Measurements from ENCODE around the gene MPP2.

GRCh38 chr17:43877451-43878155, 29.7 kb downstream of the MPP2 start:
- TF ChIP-seq CTCF (IDR thresholded peaks at IDR 0.05; ENCODE audit: low read length) (no peak), EZH2 (optimal IDR thresholded peaks at IDR 0.05; ENCODE audit: low read depth, low read length) (no peak), EZH2phosphoT487 (IDR thresholded peaks at IDR 0.05; ENCODE audit: low read length) (no peak)

All from MM.1S (cell line).